GM19099 (cell line): ENCODE measurements around the gene PTPRC.

Experiments used
- POLR2A ChIP-seq: IDR thresholded peaks from 3 replicates; pipeline ENCODE4 v1.6.1; 2011; ENCODE audit warnings: low read depth; ENCODE audit not compliant: insufficient read length; ENCODE audit errors: extremely low read depth

The PTPRC gene

GRCh38 chr1:198638894-198639635 is at the start of gene PTPRC:
Gene PTPRC (plus strand): TSS chr1:198639040. CDS start chr1:198639269, 229 bp downstream.
- peak; percentile 53 for TF ChIP-seq POLR2A

GRCh38 chr1:198590454-198590853 is 48.4 kb upstream of the PTPRC start:
- no peak for TF ChIP-seq POLR2A

- no peak for TF ChIP-seq POLR2A
Observed at GRCh38 chr1:198595765-198596164, 43.1 kb upstream of the PTPRC start.

- TF ChIP-seq POLR2A = no peak
Observed at GRCh38 chr1:198597690-198598430, 41.0 kb upstream of the PTPRC start.

- TF ChIP-seq POLR2A = peak; percentile 33
Observed at GRCh38 chr1:198598796-198599321, 40.0 kb upstream of the PTPRC start.

- no peak for TF ChIP-seq POLR2A
Observed at GRCh38 chr1:198599749-198600148, 39.1 kb upstream of the PTPRC start.

GRCh38 chr1:198600906-198601305 is 37.9 kb upstream of the PTPRC start:
- no peak for TF ChIP-seq POLR2A

GRCh38 chr1:198601936-198602889 is 36.6 kb upstream of the PTPRC start:
- no peak for TF ChIP-seq POLR2A

GRCh38 chr1:198604975-198605374 is 33.9 kb upstream of the PTPRC start:
- no peak for TF ChIP-seq POLR2A

- TF ChIP-seq POLR2A = no peak
Observed at GRCh38 chr1:198605406-198605805, 33.4 kb upstream of the PTPRC start.

- TF ChIP-seq POLR2A = no peak
Observed at GRCh38 chr1:198606020-198606438, 32.8 kb upstream of the PTPRC start.

- no peak for TF ChIP-seq POLR2A
Observed at GRCh38 chr1:198607714-198608113, 31.1 kb upstream of the PTPRC start.

GRCh38 chr1:198610362-198610761 is 28.5 kb upstream of the PTPRC start:
- TF ChIP-seq POLR2A = no peak

- no peak for TF ChIP-seq POLR2A
Observed at GRCh38 chr1:198611219-198611618, 27.6 kb upstream of the PTPRC start.
